Measurements from ENCODE around the gene SPON2. TPM values are rescaled to one million over a fixed set of nuclear protein-coding genes. Genes with fewer than 3 reads are reported as not detected.

SPON2 gene
- total RNA-seq, 8 experiments from 2014 or later, result 2.0 to 12.6 (median 8.1) TPM

DNA sequence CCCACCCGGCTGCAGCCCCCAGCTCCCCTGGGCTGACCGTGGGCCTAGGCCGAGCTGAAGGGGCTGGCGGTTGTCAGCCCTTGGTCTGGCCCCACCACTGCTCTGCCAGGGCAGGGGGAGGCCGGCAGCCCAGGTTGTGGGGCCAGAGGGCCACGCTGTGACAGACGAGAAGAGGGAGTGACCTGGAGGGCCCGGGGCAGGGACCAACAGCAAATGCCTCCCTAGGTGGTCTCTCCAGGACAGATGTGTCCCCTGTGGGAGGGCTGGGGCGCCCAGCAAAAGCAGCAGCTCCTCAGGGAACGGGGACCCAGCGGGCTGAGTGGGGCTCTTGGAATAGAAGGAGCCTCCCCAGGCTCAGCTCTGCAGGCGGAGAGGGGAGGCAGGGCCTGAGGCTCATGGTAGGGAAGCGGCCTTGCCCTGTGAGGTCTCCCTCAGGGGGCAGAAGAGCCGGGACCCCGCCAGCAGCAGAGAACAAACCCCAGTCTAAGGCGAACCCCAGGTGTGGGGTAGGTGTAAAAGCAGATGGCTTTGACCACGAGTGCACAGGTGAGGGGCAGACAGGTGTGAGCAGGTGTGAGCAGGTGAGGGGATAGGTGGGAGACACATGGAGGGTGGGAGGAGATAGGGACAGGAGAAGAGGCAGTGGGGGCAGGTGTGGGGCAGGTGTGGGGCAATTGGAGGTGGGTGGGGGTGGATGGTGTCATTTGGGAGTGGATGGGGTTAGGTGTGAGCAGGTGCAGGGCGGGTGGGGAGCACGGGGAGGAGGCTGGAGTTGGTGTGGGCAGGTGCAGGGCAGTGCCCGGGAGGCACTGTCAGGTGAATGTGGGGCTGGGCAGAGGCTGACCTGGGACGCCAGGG is 34.1 kb upstream of the SPON2 start:
- peaks cover 6 to 23% of the 10 kb centered on the region in 2 donors for H3K4me1 ChIP-seq (replicated peaks in 1 of 2)
- H3K27ac ChIP-seq, result no peak overlapping the region
- no peak overlapping the region for H3K4me3 ChIP-seq
- no peak for ATAC-seq (replicated peaks in 6 of 8)
- 0 to 100% (median 50%) methylated on average over 1 to 2 of the region's 21 CpGs; no CpG with 5 or more reads in 7 of the 10 experiments for WGBS, 10 experiments
- in situ Hi-C loops (cut with MboI; ENCODE audit: low pct_unique_long_range_greater_than_20kb in 2 of 9, low sequenced_read_pairs in 9 of 9, unreplicated experiment in 9 of 9), result no loop called here

DNA sequence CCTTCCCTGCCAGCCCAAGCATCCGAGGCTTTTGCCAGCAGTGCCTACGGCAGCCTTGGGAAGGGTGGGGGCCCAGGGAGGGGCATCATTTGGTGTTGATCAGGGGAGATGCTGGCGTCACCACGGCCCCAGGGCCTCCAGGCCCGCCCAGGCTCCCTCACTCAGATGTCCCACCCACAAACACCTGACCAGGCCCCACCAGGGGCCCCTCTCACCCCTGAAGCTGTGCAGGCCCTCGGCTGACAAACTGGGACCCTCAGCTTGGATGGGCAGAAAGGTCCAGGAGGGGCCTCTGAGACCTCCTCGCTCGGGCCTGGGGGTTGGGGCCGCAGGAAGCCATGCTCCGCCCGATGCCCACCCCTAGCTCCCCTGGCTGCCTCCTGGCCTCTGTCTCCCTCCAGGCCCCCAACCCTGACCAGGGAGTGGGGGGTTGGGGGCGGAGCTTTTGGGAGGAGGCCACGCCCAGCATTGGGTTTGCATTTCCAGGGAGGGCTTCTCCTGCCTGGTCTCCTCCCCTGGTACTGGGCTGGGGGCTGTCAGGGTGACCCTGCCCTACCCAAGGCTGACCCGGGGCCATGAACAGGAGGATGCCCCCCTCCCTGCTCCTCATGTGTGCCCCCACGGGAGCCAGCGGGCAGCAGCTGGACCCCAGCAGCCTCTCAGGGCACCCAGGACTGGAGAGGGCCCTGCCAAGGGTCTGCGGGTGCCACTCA is 33.4 kb upstream of the SPON2 start:
- in situ Hi-C loops (cut with MboI; ENCODE audit: low pct_unique_long_range_greater_than_20kb in 2 of 9, low sequenced_read_pairs in 9 of 9, unreplicated experiment in 9 of 9), result no loop called here

DNA sequence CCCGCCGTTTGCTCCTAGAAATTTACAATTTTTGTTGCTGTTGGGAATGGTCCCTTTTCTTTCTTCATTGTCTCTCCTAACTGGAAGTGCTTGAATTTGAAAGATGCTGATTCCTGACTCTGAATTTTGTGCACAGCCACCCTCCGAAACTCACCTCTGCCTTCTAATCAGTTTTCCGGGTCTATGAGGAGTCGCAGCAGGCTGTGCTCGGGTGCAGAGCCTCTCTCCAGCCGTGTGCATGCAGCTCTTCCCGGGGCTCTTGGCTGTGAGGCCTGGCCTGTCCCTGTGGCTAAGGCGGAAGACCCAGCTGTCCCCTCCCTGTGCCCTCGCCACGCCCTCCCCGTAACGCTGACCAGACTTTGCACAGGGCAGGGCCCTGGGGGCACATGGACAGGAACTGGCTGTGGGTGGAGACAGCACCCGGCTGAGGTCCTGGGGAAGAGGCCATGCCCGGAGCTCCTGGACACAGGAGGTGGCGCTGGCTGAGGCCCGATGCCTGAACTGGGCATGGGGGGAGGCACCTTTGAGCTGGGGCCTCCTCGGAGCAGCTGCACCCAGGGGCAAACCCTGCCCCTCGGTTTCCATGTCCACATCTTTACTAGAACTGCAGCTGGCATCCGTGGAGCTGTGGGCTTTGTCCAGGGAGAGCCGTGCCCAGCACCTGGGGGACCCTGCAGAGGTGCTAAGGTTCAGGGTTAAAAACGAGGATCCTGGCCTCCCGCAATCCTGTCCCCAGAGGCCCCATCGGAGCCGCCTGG is 32.6 kb upstream of the SPON2 start:
- WGBS, 10 experiments, result 18 to 100% (median 77%) methylated on average over 1 to 5 of the region's 25 CpGs; no CpG with 5 or more reads in 2 of the 10 experiments
- H3K27ac ChIP-seq, result no peak overlapping the region
- H3K4me3 ChIP-seq, result no peak overlapping the region
- peak in 3 of 8 experiments; percentile 7 to 30 (median 27) for ATAC-seq (replicated peaks in 6 of 8)
- in situ Hi-C loops (cut with MboI; ENCODE audit: low pct_unique_long_range_greater_than_20kb in 2 of 9, low sequenced_read_pairs in 9 of 9, unreplicated experiment in 9 of 9), result no loop called here
- peaks cover 4 to 22% of the 10 kb centered on the region in 2 donors for H3K4me1 ChIP-seq (replicated peaks in 1 of 2)

More for the DNA sequence above, 33.4 kb upstream of the SPON2 start:
- Histone ChIP-seq H3K4me3 (no peak overlapping the region), H3K27ac (no peak overlapping the region), H3K4me1 (replicated peaks in 1 of 2) (peaks cover 6 to 27% of the 10 kb centered on the region in 2 donors)
- 40 to 60% methylated on average over 1 of the region's 17 CpGs; no CpG with 5 or more reads in 8 of the 10 experiments for WGBS, 10 experiments
- peak in 1 of 8 experiments; percentile 24 for ATAC-seq (replicated peaks in 6 of 8)

DNA sequence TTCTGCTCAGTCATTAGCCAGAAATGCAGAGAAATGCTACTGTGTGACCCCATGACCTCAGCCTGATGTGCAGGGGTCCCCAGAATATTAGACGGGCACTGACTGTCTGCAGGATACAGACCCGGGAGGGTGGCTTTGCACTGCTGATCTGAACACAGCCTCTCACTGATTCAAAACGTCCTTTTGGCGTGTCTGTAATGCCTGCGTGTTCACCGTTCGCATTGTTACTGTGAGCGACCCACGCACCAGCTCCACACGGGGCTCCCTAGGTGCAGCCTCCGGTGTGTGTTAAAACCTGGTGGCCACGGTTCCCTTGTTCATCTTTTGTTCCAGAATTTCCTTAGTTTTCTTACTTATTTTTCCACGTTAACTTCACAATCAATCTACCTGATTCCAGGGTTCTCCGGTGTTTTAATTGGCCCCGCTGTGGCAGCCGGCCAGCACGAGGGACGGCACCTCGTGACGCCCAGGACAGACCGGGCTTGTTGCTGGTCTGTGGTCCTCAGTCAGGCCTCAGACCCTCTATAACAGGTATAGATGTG is 32.0 kb upstream of the SPON2 start:
- in situ Hi-C loops (cut with MboI; ENCODE audit: low pct_unique_long_range_greater_than_20kb in 2 of 9, low sequenced_read_pairs in 9 of 9, unreplicated experiment in 9 of 9), result no loop called here
- peaks cover 3 to 16% of the 10 kb centered on the region in 2 donors for H3K4me1 ChIP-seq (replicated peaks in 1 of 2)
- WGBS, 10 experiments, result 80 to 100% (median 90%) methylated on average over 1 to 11 of the region's 21 CpGs; no CpG with 5 or more reads in 3 of the 10 experiments
- H3K27ac ChIP-seq, result no peak overlapping the region
- ATAC-seq (replicated peaks in 6 of 8), result no peak
- no peak overlapping the region for H3K4me3 ChIP-seq

DNA sequence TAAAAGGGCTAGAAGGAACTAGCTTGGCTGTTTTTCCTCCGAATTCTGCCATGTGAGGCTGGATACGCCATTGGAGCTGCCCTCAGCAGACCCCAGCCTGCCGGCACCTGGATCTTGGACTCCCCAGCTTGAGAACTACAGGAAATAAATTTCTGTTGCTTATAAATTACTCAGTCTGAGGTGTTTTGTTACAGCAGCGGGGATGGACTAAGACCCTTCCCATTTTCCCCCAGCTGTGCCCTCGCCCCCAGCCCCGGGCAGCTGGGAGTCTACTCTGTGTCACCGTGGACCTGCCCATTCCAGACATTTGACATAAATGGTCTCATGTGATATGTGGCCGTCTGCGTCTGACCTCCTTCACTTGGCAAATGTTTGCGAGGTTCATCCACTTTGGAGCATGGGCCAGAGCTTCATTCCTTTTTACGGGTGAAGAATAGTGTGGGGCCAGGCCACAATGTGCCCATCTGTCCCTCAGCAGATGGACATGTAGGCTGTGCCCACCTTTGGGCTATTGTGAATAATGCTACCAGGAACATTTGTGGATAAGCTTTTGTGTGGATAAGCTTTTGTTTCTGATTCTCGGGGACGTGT is 30.7 kb upstream of the SPON2 start:
- no peak for ATAC-seq (replicated peaks in 6 of 8)
- Histone ChIP-seq H3K27ac (no peak overlapping the region), H3K4me1 (replicated peaks in 1 of 2) (peaks cover 3 to 9% of the 10 kb centered on the region in 2 donors), H3K4me3 (no peak overlapping the region)
- 20 to 100% (median 85%) methylated on average over 1 to 10 of the region's 13 CpGs; no CpG with 5 or more reads in 5 of the 10 experiments for WGBS, 10 experiments
- in situ Hi-C loops (cut with MboI; ENCODE audit: low pct_unique_long_range_greater_than_20kb in 2 of 9, low sequenced_read_pairs in 9 of 9, unreplicated experiment in 9 of 9), result no loop called here

DNA sequence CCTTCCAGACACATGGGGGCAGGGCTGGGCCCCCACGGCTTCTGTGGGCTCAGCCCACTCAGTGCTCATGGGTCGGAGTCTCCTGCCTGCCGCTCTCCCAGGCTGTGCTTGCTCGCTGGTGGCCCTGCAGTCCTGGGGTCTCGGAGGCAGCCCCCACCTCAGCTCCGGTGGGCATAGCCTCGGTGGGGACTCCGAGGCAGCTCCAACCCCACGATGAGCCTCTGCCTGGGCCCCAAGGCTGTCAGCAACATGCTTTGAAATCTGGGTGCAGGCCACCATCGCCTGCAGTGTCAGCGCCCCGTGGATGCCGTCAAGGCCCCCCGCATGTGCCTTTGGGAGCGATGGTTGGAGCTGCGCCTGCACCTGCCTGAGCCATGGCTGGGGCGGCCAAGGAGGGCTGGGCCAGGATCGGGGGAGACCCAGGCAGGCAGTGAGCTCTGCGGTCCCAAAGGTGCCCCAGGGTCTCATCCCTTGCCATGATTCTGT is 30.2 kb upstream of the SPON2 start:
- Histone ChIP-seq H3K4me1 (replicated peaks in 1 of 2) (peaks cover 0 to 4% of the 10 kb centered on the region in 2 donors), H3K4me3 (no peak overlapping the region), H3K27ac (no peak overlapping the region)
- in situ Hi-C loops (cut with MboI; ENCODE audit: low pct_unique_long_range_greater_than_20kb in 2 of 9, low sequenced_read_pairs in 9 of 9, unreplicated experiment in 9 of 9), result no loop called here
- 90 to 100% (median 100%) methylated on average over 2 to 3 of the region's 19 CpGs; no CpG with 5 or more reads in 7 of the 10 experiments for WGBS, 10 experiments
- ATAC-seq (replicated peaks in 6 of 8), result no peak

DNA sequence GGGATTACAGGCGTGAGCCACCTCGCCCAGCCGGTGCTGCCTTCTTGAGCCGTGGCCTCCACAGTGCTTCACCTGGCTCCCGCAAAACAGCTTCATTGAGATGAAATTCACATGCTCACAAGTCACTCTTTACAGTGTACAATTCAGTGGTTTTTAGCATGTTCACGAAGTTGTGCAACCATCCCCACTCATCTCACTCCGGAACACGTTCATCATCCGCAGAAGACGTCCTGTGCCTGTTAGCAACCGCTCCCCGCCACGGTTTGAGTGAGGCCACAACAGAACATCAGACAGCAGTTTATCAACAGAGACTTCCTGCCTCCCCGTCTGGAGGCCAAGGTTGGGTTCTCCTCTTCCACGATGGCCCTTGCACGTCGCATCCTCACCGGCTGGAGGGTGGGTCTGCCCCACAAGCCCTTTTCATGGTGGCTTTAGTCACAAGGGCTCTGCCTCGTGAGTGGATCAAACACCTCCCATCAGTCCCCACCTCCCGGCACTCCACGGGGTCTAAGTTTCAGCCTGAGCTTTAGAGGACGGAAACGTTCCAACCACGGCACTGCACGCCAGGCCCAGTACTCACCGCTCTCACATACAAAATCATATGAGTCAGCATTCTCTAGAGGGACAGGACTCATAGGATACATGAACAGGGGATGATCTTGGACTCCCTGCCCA is 29.6 kb upstream of the SPON2 start:
- Histone ChIP-seq H3K27ac (no peak overlapping the region), H3K4me1 (replicated peaks in 1 of 2) (peaks cover 0 to 4% of the 10 kb centered on the region in 2 donors), H3K4me3 (no peak overlapping the region)
- 40 to 97% (median 90%) methylated on average over 1 to 16 of the region's 26 CpGs; no CpG with 5 or more reads in 4 of the 10 experiments for WGBS, 10 experiments
- no peak for ATAC-seq (replicated peaks in 6 of 8)
- in situ Hi-C loops (cut with MboI; ENCODE audit: low pct_unique_long_range_greater_than_20kb in 2 of 9, low sequenced_read_pairs in 9 of 9, unreplicated experiment in 9 of 9), result no loop called here

DNA sequence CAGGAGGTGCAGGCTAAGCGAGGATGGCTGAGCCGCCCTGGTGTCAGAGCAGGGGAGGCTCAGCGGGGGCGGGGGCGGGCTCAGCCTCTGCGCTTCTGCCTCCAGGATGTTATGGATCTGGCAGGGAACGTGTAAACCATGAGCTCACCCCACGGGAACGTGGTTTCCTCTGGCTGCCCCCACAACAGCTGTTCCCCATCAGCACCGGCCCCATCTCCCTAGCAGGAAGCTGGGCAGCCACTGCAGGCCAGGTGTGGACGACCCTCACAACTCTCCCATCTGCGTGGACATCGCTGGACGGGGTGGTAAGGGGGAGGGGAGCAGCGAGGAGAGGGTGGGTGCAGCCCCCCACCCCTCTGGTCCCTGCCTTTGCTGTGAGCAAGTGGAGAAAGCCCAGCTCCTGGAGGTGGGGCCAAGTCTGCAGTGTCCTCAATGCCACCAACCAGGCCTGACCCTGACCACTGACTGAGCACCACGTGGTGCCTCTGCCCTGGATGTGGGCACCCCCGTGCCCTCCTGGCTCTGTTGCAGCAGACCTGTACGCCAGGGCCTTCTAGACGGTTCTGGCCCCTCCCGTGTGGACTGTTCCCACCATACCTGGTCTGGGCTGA is 28.1 kb upstream of the SPON2 start:
- in situ Hi-C loops (cut with MboI; ENCODE audit: low pct_unique_long_range_greater_than_20kb in 2 of 9, low sequenced_read_pairs in 9 of 9, unreplicated experiment in 9 of 9), result no loop called here
- no peak overlapping the region for H3K27ac ChIP-seq
- H3K4me3 ChIP-seq, result no peak overlapping the region
- H3K4me1 ChIP-seq (replicated peaks in 1 of 2), result peaks cover 0 to 4% of the 10 kb centered on the region in 2 donors
- WGBS, 10 experiments, result 40% methylated on average over 1 of the region's 20 CpGs; no CpG with 5 or more reads in 9 of the 10 experiments
- peak; percentile 9 to 54 (median 30) for ATAC-seq (replicated peaks in 6 of 8)

DNA sequence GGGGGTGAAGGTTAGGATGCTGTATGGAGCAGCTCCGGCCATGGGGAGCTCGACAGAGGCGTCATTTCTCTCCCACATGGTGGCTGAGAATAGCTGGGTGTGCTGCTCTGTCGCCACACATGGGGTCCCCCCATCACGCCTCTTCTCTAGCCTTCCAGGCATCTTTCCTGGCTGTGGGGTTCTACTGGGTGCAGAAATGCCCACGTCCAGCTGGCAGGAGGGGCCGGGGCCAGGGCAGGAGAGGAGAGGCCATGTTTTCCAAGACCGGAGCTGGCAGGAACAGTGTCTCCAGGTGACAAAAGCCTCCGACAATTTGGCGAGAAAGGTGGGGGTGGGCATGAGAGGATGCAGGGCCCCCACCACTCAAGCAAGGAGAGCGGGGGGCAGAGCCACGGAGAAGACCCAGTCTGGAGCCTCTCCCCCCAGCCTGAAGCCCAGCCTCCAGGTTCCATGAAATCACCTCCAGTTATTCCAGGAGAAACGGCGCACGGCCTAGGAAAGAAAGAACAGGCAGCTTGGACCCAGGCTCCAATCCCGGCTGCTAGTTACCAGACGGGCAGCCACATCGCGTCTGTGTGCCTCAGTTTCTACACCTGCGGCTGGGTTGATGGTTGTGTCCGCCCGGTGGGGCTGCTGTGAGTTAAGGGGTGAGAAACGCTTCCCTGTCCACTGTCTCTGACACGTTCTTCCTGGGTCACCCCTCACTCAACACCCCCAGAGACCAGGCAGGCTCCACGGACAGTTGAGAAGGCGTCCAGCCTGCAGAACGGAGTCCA is 27.4 kb upstream of the SPON2 start:
- Histone ChIP-seq H3K27ac (no peak overlapping the region), H3K4me1 (replicated peaks in 1 of 2) (peaks cover 0 to 4% of the 10 kb centered on the region in 2 donors), H3K4me3 (no peak overlapping the region)
- 70 to 100% (median 90%) methylated on average over 2 to 7 of the region's 27 CpGs; no CpG with 5 or more reads in 4 of the 10 experiments for WGBS, 10 experiments
- in situ Hi-C loops (cut with MboI; ENCODE audit: low pct_unique_long_range_greater_than_20kb in 2 of 9, low sequenced_read_pairs in 9 of 9, unreplicated experiment in 9 of 9), result no loop called here
- no peak for ATAC-seq (replicated peaks in 6 of 8)

DNA sequence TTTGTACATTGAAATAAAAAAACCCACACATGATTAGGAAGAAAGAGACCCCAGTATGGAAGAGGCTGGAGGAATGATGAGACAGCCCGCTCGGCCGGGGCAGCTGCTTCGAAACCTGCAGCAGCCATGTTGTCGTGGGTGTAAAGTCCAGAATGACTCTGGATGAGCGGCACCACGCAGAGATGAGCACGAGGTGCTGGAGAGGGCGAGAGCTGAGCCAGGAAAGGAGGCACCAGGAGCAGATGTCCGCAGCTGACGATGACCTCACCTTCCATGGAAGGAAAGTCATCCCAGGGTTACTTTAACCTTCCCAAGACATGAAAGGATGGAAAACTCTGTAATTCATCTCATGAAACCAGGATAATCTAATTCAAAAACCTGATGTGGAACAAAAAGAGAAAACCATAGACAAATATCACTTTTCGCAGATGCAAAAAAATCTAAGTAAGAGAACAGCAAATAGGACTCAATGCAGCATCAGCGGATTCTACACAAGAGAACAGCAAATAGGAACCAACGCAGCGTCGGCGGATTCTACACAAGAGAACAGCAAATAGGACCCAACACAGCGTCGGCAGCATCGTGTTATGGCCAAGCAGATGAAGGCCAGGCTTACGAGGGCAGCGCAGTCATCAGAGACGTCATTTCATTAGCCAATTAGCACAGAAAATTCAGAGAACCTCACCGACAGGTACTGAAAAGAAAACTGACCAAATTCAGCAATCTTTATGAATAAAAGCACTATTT is 25.9 kb upstream of the SPON2 start:
- 76 to 97% (median 88%) methylated on average over 4 to 20 of the region's 24 CpGs for WGBS, 10 experiments

More for the DNA sequence above, 25.9 kb upstream of the SPON2 start:
- Histone ChIP-seq H3K27ac (no peak overlapping the region), H3K4me3 (no peak overlapping the region), H3K4me1 (replicated peaks in 1 of 2) (peaks cover 0 to 4% of the 10 kb centered on the region in 2 donors)
- no peak for ATAC-seq (replicated peaks in 6 of 8)
- in situ Hi-C loops (cut with MboI; ENCODE audit: low pct_unique_long_range_greater_than_20kb in 2 of 9, low sequenced_read_pairs in 9 of 9, unreplicated experiment in 9 of 9), result no loop called here

All from motor neuron (in vitro differentiated cells).